NK-92 treated with Interleukin-12 subunit alpha and Interleukin-12 subunit beta, amount 100 ng/mL, for 24 hours (cell line): ENCODE data around the gene ZNF529.
A peak's percentile ranks its signal among the peaks of the same experiment; 100 is the strongest.
"Not testable (repeated sequence)": the region's sequence is repeated elsewhere in the genome, so short reads cannot be mapped to it uniquely, and the experiment has no call there.

Experiments used
- DNase-seq: peaks from one replicate; lab custom pipeline; 2025; lab: John Stamatoyannopoulos, UW

ZNF529 gene

DNA sequence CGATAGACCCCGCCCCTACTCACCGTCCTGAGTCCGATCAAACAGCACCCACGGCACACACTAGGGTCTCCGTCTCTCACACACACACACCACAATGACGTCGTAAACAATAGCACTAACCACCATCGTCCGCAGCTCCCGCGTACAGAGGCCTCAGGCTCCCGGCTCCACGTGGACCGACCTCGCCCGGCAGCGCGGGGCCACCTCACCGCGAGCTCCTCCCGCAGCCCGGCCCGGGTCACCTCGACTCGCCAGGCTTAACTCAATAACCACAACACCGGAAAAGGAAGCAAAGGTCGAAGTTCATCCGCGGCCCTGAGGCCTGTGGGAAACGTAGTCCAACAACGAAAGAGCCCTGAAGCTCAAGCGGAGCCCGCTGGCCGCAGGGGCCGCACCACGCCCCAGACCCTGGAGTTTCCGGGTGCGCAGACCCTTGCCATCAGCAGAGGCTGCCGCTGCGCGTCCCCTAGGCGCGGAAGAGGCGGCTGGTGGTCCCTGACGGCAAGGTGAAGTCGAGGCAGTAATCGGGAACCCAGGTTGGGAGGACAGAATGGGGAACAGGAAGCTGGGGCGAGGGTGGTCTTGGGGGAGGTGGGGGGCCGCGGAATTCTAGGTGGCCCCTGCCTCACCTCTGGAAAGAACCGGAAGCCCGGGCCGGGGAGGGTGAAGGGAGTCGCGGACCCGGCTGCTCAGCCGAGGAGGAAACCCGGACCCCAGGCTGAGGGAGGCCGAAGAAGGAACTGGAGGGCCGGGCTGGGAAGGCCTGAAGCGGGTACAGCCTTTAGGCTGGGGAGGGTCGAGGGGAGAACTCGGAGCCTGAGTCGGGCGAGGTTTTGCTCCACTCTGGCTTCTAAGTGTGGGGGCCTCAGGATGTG, at the start of gene ZNF529:
Gene ZNF529, minus strand, starts transcription at position 273 of the 875 bp plus-strand sequence. CDS start 946 bp downstream, outside the sequence.
- peak; percentile 39 for DNase-seq

DNA sequence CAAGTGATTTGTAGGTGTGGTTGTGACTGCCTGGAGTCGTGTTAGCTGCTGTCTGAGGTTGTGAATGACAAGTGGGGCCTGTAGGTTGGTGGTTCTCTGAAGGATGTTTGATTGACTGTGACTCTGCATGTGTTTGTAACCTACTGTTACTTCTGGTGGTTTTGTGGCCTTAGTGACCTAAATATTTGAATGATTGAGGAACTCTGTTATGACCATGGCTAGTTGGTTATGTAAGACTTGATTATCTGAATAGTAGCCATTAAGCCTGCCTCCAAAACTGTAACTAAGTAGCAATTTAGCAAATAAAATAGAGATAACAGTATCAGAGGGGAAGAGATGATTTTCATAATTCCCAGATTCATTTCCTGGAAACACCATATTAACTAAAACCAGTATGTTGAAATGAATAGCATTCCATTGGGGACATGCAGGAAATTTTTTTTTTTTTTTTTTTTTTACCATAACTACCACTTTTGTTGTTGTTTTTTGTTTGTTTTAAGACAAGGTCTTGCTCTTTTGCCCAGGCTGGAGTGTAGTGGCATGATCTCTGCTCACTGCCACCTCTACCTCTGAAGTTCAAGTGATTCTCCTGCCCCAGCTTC, 32.9 kb upstream of the ZNF529 start:
- DNase-seq = no peak

DNA sequence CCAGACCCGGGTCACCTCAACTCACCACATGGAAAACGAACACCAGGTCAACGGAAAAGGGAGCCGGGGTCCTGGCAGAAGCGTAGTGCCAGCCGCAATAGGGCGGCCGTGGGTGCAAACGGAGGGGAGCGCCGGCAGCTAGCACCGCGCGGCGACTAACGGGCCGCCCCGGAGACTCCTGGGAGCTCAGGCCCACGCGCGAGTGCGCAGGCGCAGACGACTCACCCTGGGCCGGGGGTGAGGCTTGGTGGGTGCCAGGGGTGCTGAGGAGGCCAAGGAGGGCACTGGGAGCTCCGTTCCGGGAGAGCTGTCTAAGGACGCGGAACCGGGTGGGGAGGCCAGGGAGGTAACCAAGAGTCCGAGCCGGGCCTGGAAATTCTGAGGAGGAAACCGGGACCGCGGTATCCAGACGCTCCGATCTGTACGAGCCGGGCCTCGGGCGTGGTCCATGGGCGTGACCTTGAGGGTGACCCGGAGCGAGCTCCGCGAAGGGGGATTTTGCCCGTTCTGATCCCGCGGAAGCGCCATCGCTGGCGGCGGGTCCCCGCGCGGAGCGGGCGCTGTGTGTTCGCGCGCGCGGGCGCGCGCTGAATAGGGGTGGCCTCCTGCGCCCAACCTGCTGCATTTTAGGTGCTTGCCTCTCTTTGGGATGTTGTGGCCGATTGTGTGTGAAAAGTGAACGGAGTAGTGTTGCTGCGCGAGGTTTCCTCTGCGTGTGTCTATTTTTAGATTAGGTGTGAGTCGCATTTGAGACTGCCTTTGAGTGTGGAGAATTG, 32.2 kb upstream of the ZNF529 start, which contains the start of gene ZNF382:
Gene ZNF382, plus strand, starts transcription at position 213 of the 776 bp plus-strand sequence. CDS start 4,602 bp downstream, outside the sequence.
- DNase-seq = no peak

DNA sequence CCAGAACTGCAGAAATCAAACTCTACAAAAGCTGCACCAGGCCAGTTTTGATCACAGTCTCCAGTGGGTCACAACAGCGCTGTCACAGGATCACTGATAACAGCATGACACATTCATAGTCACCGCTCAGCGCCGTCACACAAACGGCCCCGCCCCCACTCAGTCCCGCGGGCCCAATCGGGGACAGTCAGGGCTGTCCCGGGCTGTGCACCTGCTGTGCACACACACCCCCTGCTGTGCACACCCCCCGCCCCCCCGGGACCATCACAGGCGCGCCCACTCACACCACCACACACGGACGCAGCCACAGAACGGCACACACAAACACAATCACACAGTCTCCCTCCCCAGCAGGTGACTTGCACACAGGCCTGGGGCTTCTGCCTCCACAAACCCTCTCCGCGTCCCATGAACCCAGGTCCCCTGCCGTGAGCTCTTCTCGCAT, 31.6 kb upstream of the ZNF529 start:
- DNase-seq = no peak

DNA sequence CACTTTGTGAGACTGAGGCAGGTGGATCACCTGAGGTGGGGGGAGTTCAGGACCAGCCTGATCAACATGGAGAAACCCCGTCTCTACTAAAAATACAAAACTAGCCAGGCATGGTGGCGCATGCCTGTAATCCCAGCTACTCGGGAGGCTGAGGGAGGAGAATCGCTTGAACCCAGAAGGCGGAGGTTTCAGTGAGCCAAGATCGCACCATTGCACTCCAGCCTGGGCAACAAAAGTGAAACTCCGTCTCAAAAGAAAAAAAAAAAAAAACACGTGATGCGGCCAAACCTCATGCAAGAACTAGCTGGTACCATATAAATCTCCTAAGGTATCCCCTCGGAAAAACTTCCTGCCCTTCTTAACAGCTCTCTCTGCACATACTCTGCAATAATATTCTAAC, 29.6 kb upstream of the ZNF529 start:
- not testable (repeated sequence) for DNase-seq

DNA sequence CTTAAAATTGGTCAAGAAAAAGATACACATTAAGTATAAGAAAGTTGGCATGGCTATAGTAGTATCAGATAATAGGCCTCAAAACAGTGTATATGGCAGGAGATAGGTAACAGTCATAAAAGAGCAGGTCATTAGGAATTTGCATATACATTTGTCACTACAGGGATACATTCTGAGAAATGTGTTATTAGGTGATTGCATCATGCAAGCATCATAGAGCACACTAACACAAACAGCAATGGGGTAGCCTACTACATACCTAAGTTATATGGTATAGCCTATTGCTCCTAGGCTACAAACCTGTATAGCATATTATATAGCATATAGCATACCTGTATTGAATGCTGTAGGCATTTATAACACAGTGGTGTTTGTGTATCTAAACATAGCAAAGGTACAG, 6.2 kb upstream of the ZNF529 start:
- no peak for DNase-seq

DNA sequence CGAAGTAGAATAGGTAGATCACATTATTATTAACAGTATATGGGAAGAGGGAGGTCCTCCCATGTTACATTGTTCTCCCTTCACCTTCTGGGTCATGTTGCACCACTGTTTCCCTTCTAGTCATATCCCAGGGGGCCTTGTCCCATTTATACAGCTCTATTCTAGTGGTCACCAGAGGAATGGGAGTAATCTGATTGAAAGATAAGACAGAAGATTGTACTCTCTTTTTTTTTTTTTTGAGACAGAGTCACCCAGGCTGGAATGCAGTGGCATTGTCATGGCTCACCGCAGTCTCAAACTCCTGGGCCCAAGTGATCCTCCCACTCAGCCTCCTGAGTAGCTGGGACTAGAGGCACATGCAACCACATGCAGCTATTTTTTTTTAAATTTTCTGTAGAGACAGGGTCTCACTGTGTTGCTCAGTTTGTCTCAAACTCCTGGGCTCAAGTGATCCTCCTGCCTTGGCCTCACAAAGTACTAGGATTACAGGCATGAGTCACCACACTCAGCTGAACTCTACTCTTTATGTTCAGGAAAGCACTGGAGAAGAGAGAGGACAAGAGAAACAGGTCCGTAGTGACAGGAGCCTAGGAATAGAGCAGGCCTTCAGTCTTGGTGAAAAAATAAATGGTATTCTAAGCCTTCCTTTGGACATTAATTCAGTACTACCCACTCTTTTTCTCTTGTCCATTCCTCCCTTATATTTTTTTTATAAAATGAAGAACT, 4.3 kb upstream of the ZNF529 start:
- DNase-seq = no peak

DNA sequence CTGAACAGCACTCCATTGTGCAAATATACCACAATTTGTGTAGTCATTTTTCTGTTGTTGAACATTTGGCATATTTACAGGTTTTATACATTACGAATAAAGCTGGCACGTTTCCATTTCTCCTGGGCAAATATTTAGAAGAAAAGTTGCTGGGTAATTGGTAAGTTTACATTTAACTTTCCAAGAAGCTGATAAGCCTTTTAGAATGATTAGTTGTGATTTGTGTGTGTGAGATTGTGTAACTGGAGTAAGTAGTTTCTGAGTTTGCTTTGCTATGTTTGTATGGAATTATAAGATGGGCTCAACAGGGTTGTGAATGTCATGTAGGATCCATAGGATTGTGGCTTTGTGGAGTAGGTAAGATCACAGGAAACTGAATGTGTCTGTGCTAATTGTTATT, 1.6 kb upstream of the ZNF529 start:
- no peak for DNase-seq

DNA sequence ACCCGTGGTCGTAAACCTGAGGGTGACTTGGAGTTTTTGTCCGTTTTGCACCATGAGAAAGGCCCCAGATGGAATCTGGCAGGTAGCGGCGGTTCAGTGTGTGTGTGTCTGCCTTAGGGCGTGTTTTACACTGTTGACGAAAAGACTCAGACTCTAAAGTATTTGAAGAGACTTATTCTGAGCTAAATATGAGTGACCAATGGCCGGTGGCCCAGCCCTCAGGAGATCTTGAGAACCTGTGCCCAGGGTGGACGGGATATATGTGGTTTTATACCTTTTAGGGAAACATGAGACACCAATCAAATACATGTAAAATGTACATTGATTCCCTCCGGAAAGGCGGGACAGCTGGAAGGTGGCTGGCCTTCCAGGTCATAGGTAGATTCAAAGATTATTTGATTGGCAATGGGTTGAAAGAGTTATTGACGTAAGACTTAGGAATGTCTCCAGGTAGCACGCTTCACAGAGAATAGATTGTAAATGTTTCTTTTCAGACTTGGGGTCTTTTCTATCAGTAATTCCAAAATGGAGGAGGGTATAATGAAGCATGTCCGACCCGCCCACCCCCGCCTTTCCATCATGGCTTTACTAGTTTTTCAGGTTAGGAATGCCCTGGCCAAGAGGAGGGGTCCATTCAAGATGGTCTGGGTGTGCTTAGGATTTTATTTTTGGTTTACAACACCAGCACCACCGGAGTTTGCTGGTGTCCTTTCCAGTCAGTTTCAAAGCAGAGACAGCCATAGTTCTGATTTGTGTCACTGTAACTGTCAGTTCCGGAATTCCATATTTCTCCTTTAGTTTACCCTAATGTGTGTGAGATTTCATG, 1.0 kb upstream of the ZNF529 start:
- DNase-seq = no peak

DNA sequence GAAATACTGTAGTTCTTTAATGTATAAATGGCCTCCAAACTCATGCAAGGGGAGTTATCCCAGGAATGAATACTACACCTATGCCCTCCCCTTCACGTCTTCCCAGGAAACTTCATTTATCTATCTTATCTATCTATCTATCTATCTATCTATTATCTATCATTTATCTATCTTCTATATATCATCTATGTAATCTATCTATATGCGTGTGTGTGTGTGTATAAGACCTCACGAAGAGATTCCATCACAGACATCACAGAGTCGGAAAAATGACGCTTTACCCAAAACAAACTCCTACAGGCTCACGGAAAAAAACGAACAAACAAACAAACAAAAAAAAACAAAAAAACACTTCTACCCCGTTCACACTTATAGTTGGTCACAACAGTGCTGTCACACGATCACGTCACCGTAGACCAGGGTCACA, 486 bp downstream of the ZNF529 start:
- DNase-seq = no peak

DNA sequence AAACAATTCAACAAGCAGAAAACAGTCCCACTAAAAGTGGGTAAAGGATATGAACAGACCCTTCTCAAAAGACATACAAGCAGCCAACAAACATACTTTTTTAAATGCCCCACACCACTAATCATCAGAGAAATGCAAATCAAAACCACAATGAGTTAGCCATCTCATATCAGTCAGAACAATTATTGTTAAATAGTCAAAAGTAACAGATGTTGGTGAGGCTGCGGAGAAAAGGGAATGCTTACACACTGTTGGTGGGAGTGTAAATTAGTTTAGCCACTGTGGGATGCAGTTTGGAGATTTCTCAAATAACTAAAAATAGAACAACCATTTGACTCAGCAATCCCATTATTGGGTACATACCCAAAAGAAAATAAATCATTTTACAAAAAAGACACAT, 8.7 kb downstream of the ZNF529 start:
- no peak for DNase-seq

DNA sequence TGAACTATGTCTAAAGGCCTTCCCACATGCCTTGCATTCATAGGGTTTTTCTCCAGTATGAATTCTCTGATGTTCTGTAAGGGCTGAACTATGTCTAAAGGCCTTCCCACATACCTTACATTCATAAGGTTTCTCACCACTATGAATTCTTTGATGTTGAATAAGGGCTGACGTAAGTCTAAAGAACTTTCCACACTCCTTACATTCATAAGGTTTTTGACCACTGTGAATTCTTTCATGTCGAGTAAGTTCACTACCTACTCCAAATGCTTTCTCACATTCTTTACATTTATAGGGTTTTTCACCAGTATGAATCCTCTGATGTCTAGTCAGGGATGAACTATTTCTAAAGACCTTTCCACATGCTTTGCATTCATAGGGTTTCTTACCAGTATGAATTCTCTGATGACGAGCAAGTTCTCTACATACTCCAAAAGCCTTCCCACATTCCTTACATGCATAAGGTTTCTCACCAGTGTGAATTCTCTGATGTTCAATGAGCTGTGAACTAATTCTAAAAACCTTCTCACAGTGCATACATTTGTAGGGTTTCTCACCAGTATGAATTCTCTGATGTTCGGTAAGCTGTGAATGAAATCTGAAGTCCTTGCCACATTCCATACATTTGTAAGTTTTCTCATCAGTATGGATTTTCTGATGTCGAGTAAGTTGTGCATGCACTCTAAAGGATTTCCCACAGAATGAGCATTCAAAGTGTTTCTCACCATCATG, 25.9 kb downstream of the ZNF529 start:
- DNase-seq = no peak

DNA sequence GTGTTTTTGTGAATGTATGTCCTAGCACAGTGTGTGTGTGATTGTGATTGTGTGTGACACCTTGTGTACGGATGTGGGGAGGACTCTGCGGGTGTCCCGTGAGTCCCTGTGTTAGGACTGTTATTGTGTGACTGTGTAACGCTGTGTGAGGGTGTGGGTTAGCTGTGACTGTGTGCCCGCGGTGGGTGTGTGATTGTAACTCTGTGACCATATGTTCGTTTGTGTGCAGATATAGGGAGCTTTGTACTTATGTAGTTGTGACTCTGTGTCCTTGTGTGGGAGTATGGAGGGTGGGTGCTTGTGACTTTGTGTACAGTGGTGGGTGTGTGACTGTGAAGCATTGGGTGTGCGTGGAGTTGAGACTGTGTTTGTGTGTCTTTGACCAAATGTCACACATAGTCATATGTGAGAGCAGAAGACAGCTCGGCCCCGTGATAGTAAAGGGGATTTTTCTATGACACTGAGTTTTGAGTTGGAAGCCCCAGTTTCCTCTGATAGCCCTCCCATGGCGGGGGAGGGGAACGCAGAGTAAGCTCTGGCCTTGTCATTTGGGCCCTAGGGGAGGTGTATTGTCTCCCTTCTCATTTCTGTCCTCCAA, 44.1 kb downstream of the ZNF529 start:
- DNase-seq = peak; percentile 45

DNA sequence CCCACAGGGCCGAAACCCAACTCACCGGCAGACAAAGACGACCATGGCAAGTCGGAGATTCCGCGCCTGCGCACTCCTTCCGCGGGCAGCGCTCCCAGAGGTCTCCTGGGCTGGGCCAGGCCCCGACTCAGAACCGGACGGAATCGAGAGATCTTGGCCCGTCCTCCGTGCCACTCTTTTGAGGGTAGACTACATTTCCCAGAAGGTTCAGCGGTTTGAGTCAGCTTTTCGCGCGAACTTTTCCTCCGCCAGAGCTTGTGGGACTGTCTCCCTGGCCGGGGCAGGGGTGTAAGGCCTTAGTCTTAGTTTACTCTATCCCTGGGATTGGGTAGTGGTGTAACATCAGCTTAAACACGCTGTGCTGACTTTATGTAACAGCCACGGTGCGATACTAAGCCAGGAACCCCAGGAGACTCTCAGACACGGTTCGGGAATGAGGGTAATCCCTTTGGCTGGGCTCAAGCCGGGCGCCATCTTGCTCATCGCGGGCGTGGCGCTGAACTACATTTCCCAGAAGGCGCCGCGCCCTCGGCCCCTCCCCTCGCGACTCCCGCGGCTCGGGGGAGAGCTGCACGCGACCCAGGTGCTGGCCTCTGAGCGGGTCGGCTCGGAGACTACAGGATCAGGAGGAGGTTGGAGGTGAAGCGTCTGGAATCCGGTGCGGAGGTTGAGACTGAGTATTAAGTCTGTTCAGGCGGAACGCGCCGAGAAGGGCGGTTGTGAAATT, 44.7 kb downstream of the ZNF529 start, which contains the start of gene ZNF260:
Gene ZNF260, minus strand, starts transcription at position 78 of the 727 bp plus-strand sequence. CDS start 13,033 bp downstream, outside the sequence.
- peak; percentile 90 for DNase-seq

DNA sequence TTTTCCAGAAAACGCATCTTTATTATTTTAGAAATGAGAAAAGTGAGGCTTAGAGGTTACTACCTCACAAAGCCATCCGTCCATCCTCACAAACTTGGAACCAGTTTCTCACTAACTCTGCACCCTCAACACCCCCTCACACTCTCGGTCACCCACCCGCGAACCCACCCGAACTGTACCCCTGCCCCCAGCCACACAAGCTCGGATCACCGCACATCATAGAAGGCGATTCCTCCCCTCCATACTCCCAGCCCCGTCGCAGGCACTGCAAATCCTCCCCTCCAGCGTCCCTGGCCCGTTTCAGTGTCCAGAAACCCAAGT, 45.3 kb downstream of the ZNF529 start:
- no peak for DNase-seq

DNA sequence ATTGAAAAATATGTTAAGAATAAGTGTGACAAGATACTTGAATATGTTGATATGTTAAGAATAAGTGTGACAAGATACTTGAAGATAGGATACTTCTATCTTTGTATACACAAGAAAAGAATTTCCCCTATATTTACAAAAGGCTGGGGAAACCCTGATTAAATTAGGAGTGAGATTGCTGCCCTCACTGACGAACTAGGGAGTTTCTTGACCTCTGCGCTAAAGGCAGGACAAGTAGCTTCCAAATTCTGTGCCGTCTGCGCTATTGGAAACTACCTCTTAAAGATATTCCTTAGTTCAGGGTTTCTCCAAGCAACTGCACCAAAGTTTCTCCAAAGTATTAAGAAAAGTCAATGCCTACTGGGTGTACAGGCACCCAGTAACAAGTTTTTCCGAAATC, 45.8 kb downstream of the ZNF529 start:
- DNase-seq = no peak

DNA sequence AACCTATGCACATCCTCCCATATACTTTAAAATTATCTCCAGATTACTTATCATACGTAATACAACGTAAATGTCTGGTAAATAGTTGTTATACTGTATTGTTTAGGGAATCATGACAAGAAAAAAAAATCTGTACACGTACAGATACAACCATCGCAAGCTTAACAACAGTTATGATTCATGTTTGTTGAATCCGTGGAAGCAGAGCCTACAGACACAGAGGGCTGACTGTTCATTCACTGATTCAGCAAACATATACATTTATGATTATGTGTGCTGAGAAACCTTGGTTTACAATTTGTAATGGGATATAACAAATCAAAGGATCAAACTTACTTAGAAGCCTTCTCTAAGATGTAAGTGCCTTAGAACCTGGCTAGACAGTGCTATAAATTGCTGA, 46.5 kb downstream of the ZNF529 start:
- DNase-seq = no peak

DNA sequence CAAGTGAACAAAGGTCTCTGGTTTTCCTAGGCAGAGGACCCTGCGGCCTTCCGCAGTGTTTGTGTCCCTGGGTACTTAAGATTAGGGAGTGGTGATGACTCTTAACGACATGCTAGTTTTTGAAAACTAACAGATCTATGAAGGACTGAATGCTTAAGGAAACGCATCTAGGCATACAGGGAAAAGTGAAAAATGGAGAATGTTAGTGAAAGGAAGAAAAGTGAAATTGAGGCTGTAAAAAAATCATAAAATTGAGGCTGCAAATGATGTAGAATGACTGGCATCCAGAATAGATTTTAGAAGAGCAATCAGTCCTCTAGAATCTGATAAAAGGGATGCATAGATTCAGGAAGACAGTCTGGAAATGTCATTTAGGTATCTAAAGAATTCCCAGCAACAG, 48.5 kb downstream of the ZNF529 start:
- DNase-seq = no peak

DNA sequence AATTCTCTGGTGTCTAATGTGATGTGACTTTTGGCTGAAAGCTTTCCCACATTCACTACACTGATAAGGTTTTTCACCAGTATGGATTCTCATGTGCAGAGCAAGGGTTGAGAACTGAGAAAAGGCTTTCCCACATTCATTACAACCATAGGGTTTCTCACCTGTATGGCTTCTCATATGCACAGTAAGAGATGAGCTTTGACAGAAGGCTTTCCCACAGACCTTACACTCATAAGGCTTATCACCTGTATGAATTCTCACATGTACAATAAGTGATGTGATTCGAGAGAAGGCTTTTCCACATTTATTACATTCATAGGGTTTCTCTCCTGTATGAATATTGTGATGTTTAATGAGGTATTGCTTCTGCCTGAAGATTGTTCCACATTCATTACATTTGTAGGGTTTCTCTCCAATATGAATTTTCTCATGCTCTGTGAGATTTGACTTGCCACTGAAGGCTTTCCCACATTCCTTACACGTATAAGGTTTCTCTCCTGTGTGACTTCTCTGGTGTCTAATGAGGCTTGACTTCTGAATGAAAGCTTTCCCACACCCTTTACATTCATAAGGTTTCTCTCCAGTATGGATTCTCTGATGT, 59.0 kb downstream of the ZNF529 start:
- no peak for DNase-seq
